Activated T-helper 17 cell treated with anti-CD3 and anti-CD28 coated beads, Interleukin-2, amount 50 U/mL, for 72 hours (primary cell): ENCODE measurements around the gene OAS3. TPM values are rescaled to one million over a fixed set of nuclear protein-coding genes. Genes with fewer than 3 reads are reported as not detected.
"Not testable (repeated sequence)": the region's sequence is repeated elsewhere in the genome, so short reads cannot be mapped to it uniquely, and the experiment has no call there.

Source experiments
- ATAC-seq: fragments of 150-1000 bp; cut with Tn5 transposase; replicated peaks from 2 replicates; pipeline ENCODE4 v1.10.0; 2021; ENCODE audit warnings: mild to moderate bottlenecking, moderate library complexity
- H3K27ac Mint-ChIP-seq: one replicate; pipeline ENCODE4 v1.8.0; 2022; ENCODE audit warnings: mixed read lengths
- H3K27me3 Mint-ChIP-seq: one replicate; pipeline ENCODE4 v1.8.0; 2022; ENCODE audit warnings: mixed read lengths
- H3K36me3 Mint-ChIP-seq: one replicate; pipeline ENCODE4 v1.8.0; 2022; ENCODE audit warnings: low read depth, mild to moderate bottlenecking, mixed read lengths
- H3K4me1 Mint-ChIP-seq: one replicate; pipeline ENCODE4 v1.8.0; 2022; ENCODE audit warnings: mixed read lengths
- H3K4me3 Mint-ChIP-seq: one replicate; pipeline ENCODE4 v1.8.0; 2022; ENCODE audit warnings: mild to moderate bottlenecking, mixed read lengths
- H3K9me3 Mint-ChIP-seq: one replicate; pipeline ENCODE4 v1.8.0; 2022; ENCODE audit warnings: mixed read lengths
- total RNA-seq, 2 donors: library from RNA; stranded (reverse); gene quantifications; one replicate each; pipeline ENCODE4 v1.2.3, GENCODE V29; 2022

OAS3 gene
- total RNA-seq, 2 donors from 2014 or later: 17.4 to 41.7 TPM

DNA sequence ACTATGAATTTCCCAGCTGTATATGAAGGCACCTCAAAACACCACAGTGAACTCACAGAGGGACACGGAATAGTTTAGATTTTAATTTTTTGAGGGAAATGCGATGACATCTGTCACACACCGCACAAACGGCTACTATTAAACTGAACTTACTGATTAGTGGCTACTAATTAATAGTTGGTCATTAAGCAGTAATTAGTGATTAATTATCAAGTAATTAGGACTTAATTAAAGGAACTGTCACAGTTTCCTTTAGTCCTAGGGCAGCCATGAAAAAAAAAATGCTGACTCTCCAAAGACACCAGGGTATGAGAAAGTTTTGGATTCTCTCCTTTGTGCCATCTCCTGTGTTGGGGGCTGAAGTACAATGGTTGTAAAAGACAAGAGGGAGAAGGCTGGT is 28.6 kb upstream of the OAS3 start:
- Mint-ChIP-seq H3K4me3 (peak overlapping the region; percentile 89), H3K4me1 (peaks cover 37% of the 10 kb centered on the region), H3K36me3 (peaks cover 25% of the 10 kb centered on the region), H3K9me3 (peaks cover 6% of the 10 kb centered on the region), H3K27ac (peak overlapping the region; percentile 80), H3K27me3 (no peaks in the 10 kb centered on the region)
- ATAC-seq: no peak

DNA sequence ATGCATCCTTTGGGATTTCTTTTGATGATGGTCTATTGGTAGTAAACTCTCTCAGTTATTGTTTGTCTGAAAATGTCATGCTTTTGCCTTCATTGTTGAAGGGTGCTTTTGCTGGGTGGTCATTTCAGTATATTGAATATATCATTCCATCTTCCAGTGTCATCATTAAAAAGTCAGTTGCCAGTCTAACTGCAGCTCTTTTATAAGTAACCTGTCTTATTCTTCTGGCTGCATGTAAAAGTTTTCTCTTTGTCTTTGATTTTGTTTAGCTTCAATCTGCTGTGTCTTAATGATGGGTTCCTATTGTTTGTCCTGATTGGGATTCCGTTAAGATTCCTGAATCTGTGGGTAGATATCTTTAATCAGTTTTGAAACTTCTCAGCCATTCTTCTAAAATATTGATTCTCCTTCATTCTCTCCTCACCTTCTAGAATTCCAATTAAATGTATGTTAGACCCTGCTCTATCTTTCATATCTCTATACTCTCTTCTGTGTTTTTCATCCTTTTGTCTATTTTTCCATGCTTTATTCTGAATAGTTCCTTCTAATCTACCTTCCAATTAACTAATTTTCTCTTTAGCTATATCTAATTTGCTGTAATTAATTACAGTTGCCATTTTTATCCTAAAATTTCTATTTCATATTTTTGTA is 25.1 kb upstream of the OAS3 start:
- peaks cover 56% of the 10 kb centered on the region for H3K36me3 Mint-ChIP-seq
- peaks cover 6% of the 10 kb centered on the region for H3K9me3 Mint-ChIP-seq
- H3K27ac Mint-ChIP-seq: no peak overlapping the region
- H3K27me3 Mint-ChIP-seq: no peaks in the 10 kb centered on the region
- H3K4me3 Mint-ChIP-seq: no peak overlapping the region
- peaks cover 32% of the 10 kb centered on the region for H3K4me1 Mint-ChIP-seq
- ATAC-seq: no peak

DNA sequence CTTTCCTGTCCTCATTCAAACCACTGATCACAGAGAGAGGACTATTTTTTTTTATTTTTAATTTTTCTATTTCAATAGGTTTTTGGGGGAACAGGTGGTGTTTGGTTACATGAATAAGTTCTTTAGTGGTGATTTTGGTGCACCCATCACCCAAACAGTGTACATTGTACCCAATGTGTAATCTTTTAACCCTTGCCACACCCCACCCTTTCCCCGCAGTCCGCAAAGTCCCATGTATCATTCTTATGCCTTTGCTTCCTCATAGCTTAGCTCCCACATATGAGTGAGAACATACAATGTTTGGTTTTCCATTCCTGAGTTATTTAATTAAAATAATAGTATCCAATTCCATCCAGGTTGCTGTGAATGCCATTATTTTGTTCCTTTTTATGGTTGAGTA is 24.4 kb upstream of the OAS3 start:
- Mint-ChIP-seq H3K4me1 (peaks cover 25% of the 10 kb centered on the region), H3K36me3 (peaks cover 63% of the 10 kb centered on the region)
- not testable (repeated sequence) for ATAC-seq

DNA sequence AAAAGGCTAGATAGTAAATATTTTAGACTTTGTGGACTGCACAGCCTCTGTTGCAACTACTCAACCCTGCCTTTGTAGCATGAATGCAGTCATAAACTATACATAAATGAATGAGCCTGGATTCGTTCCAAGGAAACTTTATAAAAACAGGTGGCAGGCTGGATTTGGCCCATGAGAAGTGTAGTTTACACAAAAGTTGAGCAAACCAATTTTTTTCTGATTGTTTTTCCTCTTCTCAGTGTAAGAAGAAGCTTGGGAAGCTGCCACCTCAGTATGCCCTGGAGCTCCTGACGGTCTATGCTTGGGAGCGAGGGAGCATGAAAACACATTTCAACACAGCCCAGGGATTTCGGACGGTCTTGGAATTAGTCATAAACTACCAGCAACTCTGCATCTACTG is 22.0 kb upstream of the OAS3 start:
- H3K27ac Mint-ChIP-seq: no peak overlapping the region
- H3K27me3 Mint-ChIP-seq: no peaks in the 10 kb centered on the region
- H3K4me3 Mint-ChIP-seq: no peak overlapping the region
- peaks cover 16% of the 10 kb centered on the region for H3K4me1 Mint-ChIP-seq
- no peak for ATAC-seq
- peaks cover 6% of the 10 kb centered on the region for H3K9me3 Mint-ChIP-seq
- peaks cover 87% of the 10 kb centered on the region for H3K36me3 Mint-ChIP-seq

More for the DNA sequence above, 24.4 kb upstream of the OAS3 start:
- not testable (repeated sequence) for H3K4me3 Mint-ChIP-seq, H3K27me3 Mint-ChIP-seq, H3K9me3 Mint-ChIP-seq, H3K27ac Mint-ChIP-seq

DNA sequence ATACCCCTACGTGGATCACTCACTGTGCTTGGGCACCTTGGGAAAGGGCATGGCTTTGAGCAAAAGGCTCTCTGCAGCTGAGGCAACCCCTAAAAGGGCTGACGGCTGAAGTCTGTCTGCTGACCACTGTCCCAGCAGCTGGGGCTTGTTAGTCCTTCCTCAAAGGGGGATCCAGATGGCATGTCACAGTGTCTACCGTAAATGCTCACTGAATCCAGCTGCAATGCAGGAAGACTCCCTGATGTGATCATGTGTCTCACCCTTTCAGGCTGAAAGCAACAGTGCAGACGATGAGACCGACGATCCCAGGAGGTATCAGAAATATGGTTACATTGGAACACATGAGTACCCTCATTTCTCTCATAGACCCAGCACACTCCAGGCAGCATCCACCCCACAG is 19.2 kb upstream of the OAS3 start:
- H3K36me3 Mint-ChIP-seq: peaks cover 68% of the 10 kb centered on the region
- H3K4me3 Mint-ChIP-seq: no peak overlapping the region
- H3K27me3 Mint-ChIP-seq: no peaks in the 10 kb centered on the region
- no peak overlapping the region for H3K27ac Mint-ChIP-seq
- no peak for ATAC-seq
- H3K4me1 Mint-ChIP-seq: peaks cover 12% of the 10 kb centered on the region
- no peaks in the 10 kb centered on the region for H3K9me3 Mint-ChIP-seq

DNA sequence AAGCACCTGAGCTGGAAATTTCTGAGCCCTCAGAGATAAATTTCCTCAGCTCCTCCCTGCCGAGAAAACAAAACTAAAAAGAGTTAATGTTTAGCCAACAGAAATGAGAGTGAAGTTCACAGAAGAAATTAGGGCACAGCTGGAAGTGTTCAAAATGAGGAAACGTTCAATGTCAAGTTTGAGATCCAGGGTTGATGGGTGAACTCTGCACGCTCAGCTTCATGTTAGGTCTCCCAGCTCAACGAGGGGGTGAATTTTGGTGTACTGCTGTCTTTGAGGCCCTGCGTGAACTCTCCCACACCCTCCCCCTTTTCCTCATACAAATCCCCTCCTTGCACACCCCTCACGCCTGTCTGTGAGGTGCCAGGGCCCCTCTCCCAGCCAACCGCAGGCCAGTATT is 13.3 kb upstream of the OAS3 start:
- Mint-ChIP-seq H3K27me3 (no peaks in the 10 kb centered on the region), H3K27ac (no peak overlapping the region), H3K36me3 (peaks cover 13% of the 10 kb centered on the region), H3K4me3 (no peak overlapping the region), H3K9me3 (no peaks in the 10 kb centered on the region), H3K4me1 (peaks cover 4% of the 10 kb centered on the region)
- no peak for ATAC-seq

DNA sequence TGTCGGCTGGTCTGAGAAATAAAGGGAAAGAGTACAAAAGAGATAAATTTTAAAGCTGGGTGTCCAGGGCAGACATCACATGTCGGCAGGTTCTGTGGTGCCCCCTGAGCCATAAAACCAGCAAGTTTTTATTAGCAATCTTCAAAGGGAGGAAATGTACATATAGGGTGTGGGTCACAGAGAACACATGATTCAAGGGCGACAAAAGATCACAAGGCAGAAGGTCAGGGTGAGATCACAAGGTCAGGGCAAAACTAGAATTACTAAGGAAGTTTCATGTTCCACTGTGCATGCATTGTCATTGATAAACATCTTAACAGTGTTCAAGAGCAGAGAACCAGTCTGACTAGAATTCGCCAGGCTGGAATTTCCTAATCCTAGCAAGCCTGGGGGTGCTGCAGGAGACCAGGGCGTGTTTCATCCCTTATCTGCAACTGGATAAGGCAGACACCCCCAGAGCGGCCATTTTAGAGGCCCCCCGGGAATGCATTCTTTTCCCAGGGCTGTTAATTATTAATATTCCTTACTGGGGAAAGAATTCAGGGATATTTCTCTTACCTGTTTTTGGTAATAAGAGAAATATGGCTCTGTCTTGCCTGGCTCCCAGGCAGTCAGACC is 11.7 kb upstream of the OAS3 start:
- not testable (repeated sequence) for H3K9me3 Mint-ChIP-seq, H3K27me3 Mint-ChIP-seq, ATAC-seq, H3K4me1 Mint-ChIP-seq, H3K36me3 Mint-ChIP-seq
- peak overlapping the region; percentile 73 for H3K27ac Mint-ChIP-seq
- peak overlapping the region; percentile 26 for H3K4me3 Mint-ChIP-seq

DNA sequence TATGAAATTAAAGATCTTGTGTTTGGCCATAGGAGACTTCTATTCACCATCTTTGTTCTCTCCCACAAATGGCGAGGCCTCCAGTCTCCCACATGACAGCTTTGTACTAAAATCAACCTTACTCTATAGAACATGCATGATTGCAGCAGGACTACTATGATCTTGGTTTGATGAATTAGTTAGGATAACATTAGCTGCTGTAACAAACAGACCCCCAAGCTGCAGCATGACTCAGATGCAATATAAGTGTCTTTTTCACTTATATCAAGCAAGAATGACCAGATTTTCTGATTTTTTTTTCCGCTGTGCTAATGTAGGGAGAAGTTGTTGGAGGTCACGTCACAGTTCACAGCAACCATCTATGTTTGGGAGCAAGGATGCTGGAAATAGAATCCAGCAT is 10.8 kb upstream of the OAS3 start:
- no peak for ATAC-seq
- Mint-ChIP-seq H3K9me3 (no peaks in the 10 kb centered on the region), H3K27me3 (no peaks in the 10 kb centered on the region), H3K27ac (no peak overlapping the region), H3K36me3 (no peaks in the 10 kb centered on the region), H3K4me1 (peaks cover 4% of the 10 kb centered on the region), H3K4me3 (no peak overlapping the region)

DNA sequence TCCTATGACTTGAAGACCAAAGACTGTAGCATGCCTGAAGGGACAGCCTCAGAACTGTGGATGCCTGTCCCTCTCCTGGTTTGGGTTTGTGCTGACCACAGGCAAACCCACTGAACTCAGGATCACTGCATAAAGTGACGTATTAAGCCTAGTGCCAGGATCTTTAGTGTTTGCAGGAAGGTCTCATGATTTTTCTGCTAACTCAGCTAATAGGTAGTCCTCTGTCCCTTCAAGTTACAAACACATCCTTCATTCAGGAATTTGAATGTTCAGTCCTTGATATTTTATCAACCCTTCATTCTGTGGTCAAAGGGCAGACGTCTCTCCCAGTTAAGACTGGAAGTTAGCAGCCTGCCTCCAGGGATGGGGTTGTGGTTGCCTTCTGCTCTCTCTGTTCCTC is 10.3 kb upstream of the OAS3 start:
- Mint-ChIP-seq H3K9me3 (no peaks in the 10 kb centered on the region), H3K4me1 (peaks cover 4% of the 10 kb centered on the region)
- ATAC-seq: no peak

DNA sequence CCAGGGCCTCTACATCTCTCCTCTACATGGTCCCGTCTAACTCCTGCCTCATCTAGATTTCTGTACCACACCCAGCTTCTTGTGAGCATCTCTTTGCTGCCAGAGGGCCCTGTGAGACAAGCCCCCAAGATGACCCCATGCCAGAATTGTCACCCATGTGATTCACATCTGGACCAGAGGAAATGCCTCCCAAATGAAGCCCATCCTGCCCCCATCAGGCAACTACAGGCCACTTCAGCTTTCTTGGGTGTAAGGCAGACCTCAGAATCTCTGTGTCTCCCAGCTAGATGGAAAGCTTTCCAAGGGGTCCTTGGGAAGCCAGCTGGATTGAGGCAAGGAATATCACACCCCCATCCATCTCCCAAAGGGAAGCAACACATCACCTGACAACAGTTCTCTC is 9.3 kb upstream of the OAS3 start:
- H3K27me3 Mint-ChIP-seq: no peaks in the 10 kb centered on the region
- H3K27ac Mint-ChIP-seq: no peak overlapping the region

More for the DNA sequence above, 10.3 kb upstream of the OAS3 start:
- Mint-ChIP-seq H3K36me3 (no peaks in the 10 kb centered on the region), H3K4me3 (no peak overlapping the region), H3K27ac (no peak overlapping the region), H3K27me3 (no peaks in the 10 kb centered on the region)

DNA sequence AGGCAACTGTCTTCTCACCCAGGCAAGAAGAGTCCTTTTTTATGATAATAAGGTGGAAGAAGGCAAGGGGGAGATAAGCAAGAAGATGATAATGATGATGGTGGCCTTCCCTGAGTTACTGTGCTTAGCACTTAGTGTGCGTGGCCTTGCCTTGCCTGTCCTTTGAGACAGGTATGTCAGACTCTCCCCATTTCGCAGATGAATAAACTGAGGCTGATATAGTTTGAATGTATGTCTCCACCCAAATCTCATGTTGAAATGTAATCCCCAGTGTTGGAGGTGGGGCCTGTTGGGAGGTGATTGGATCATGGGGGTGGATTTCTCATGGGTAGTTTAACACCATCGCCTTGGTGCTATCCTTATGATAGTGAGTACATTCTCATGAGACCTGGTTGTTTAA is 8.6 kb upstream of the OAS3 start:
- Mint-ChIP-seq H3K9me3 (no peaks in the 10 kb centered on the region), H3K27me3 (no peaks in the 10 kb centered on the region), H3K4me3 (no peak overlapping the region), H3K27ac (no peak overlapping the region), H3K4me1 (peaks cover 8% of the 10 kb centered on the region), H3K36me3 (no peaks in the 10 kb centered on the region)
- ATAC-seq: no peak

More for the DNA sequence above, 9.3 kb upstream of the OAS3 start:
- ATAC-seq: no peak
- Mint-ChIP-seq H3K4me1 (peaks cover 4% of the 10 kb centered on the region), H3K36me3 (no peaks in the 10 kb centered on the region), H3K4me3 (no peak overlapping the region), H3K9me3 (no peaks in the 10 kb centered on the region)

DNA sequence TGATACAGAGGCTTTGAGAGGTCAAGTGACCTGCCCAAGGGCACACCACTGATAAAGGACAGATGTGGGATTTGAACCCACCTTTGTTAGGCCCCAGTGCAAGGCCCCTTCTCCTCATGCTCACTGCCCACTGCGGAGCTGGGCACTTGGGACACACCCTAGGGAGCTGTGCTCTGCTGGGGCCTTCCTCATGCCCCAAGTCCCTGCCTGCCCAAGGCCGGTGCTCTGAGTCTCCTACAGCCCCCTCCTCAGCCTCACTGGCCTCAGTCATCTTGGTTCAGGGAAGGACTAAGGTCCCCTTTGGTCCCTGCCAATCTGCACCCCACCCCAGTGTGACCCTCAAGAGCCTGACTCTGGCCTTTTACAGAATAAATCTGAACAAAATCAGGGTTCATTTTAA is 7.9 kb upstream of the OAS3 start:
- Mint-ChIP-seq H3K27ac (no peak overlapping the region), H3K27me3 (no peaks in the 10 kb centered on the region), H3K36me3 (no peaks in the 10 kb centered on the region), H3K9me3 (no peaks in the 10 kb centered on the region), H3K4me3 (no peak overlapping the region), H3K4me1 (peaks cover 9% of the 10 kb centered on the region)
- ATAC-seq: no peak

DNA sequence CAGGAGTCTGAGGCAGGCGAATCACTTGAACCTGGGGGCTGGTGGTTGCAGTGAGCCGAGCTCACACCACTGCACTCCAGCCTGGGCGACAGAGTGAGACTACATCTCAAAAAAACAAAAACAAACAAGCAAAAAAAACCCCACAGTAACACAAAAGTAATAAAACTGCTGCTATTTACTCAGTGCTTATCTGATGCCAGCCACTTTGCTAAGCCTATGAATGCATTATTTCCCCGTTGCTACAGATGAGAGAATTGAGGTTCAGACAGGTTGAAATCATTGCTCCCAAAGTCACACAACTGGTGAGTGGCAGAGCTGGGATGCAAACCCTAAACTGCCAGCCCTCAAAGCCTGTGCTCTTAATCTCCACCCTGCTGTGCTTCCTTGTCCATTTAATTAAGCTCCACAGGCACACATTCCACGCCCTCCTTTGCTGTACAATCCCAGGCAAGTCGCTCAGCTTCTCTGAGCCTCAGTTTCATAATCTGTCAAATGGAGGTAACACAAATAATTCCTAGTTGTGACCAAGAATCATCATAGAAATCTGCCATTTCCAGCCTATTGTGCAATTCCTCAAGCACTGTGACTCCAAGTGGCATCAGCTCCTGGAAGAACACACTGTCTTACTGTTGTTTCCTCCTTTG is 5.7 kb upstream of the OAS3 start:
- no peaks in the 10 kb centered on the region for H3K36me3 Mint-ChIP-seq
- H3K27me3 Mint-ChIP-seq: no peaks in the 10 kb centered on the region
- no peak overlapping the region for H3K4me3 Mint-ChIP-seq
- H3K4me1 Mint-ChIP-seq: peaks cover 14% of the 10 kb centered on the region
- ATAC-seq: no peak
- H3K27ac Mint-ChIP-seq: no peak overlapping the region
- no peaks in the 10 kb centered on the region for H3K9me3 Mint-ChIP-seq

DNA sequence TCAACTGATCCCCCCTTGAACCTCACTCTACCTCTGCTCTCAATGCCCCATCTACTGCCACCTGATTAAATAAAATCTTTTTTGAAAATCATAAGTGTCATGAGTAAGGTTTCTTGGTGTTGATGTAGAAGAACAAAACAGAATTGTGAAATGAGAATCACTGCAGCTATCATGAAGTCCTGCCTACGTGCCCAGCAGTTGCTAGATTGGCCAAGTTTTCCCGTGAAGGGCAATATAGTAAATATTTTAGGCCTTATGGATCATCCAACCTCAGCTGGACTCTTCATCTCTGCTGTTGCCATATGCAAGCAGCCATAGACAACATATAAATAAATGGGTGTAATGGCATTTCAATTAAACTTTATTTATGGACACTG is 5.2 kb upstream of the OAS3 start:
- no peak for ATAC-seq
- Mint-ChIP-seq H3K27ac (no peak overlapping the region), H3K4me3 (no peak overlapping the region)

DNA sequence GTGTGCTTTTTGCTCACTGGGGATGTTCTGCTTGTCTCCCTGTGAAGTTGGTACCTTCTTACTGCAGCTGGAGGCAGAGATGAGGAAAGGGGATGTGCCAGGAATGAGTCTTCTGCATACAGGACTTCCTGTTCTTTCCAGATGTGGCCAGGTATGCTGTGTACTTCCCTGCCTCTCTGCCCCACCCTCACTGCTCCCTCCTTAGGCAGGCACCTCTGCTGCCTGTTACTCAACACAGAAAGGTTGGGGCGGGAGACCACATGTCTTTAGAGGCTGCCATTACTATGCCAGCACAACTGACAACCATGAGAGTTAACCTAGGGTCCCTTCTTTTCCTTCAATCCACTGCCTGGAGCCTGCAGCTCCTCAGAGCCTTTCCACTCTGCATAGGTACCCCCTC is 2.0 kb upstream of the OAS3 start:
- Mint-ChIP-seq H3K27ac (no peak overlapping the region), H3K9me3 (no peaks in the 10 kb centered on the region), H3K27me3 (no peaks in the 10 kb centered on the region), H3K4me3 (no peak overlapping the region), H3K36me3 (no peaks in the 10 kb centered on the region), H3K4me1 (peaks cover 30% of the 10 kb centered on the region)
- ATAC-seq: no peak

More for the DNA sequence above, 5.2 kb upstream of the OAS3 start:
- H3K4me1 Mint-ChIP-seq: peaks cover 18% of the 10 kb centered on the region
- H3K27me3 Mint-ChIP-seq: no peaks in the 10 kb centered on the region
- no peaks in the 10 kb centered on the region for H3K9me3 Mint-ChIP-seq
- no peaks in the 10 kb centered on the region for H3K36me3 Mint-ChIP-seq
